Subcutaneous abdominal adipose tissue (tissue), 5 donors: Measurements from ENCODE around the gene AKAP8L.

ENCODE experiments used
- H3K27ac ChIP-seq: one replicate; pipeline ENCODE4 v1.7.0; 2013; ENCODE audit warnings: low read depth, mild to moderate bottlenecking, inconsistent platforms, low read length, moderate library complexity
- H3K27me3 ChIP-seq, 5 donors: one replicate each; pipeline ENCODE4 v1.7.0; 2013; ENCODE audit warnings: low read length in 5 of 5, inconsistent platforms in 1 of 5; ENCODE audit not compliant: control insufficient read depth in 5 of 5, insufficient read depth in 4 of 5
- H3K36me3 ChIP-seq, 5 donors: one replicate each; pipeline ENCODE4 v1.7.0; 2013; ENCODE audit warnings: low read length in 5 of 5; ENCODE audit not compliant: control insufficient read depth in 5 of 5, insufficient read depth in 5 of 5
- H3K4me1 ChIP-seq, 5 donors: one replicate each; pipeline ENCODE4 v1.7.0; 2013; ENCODE audit warnings: low read length in 5 of 5, mild to moderate bottlenecking in 3 of 5, moderate library complexity in 1 of 5; ENCODE audit not compliant: control insufficient read depth in 5 of 5, insufficient read depth in 5 of 5
- H3K4me3 ChIP-seq, 5 donors: one replicate each; pipeline ENCODE4 v1.7.0; 2013; ENCODE audit warnings: low read length in 5 of 5, low read depth in 1 of 5
- H3K9ac ChIP-seq, 5 donors: one replicate each; pipeline ENCODE4 v1.7.0; 2013; ENCODE audit warnings: low read length in 5 of 5, mild to moderate bottlenecking in 4 of 5, moderate library complexity in 3 of 5
- H3K9me3 ChIP-seq, 5 donors: one replicate each; pipeline ENCODE4 v1.7.0; 2013; ENCODE audit warnings: low read length in 5 of 5; ENCODE audit not compliant: control insufficient read depth in 5 of 5
- donor health status: healthy.
- donor health status: healthy.
- donor health status: healthy.
- donor health status: healthy.
- donor health status: healthy.

AKAP8L gene

GRCh38 chr19:15418579-15419412 is at the start of gene AKAP8L:
AKAP8L (minus strand) TSS chr19:15418988; CDS start chr19:15418923, 65 bp downstream.
- Histone ChIP-seq H3K9me3 (peaks cover 0 to 7% (median 6%) of the 10 kb centered on the region in 5 donors), H3K9ac (peak within 1 kb of the TSS; percentile 84 to 96 (median 92)), H3K4me3 (peak within 1 kb of the TSS; percentile 89 to 99 (median 96)), H3K27ac (peak within 1 kb of the TSS; percentile 94), H3K4me1 (peaks cover 3 to 48% (median 40%) of the 10 kb centered on the region in 5 donors), H3K27me3 (no peaks in the 10 kb centered on the region), H3K36me3 (peaks cover 0 to 20% (median 17%) of the 10 kb centered on the region in 5 donors)

- H3K36me3 ChIP-seq: no peaks in the 10 kb centered on the region
- H3K27ac ChIP-seq: no peak overlapping the region
- H3K9me3 ChIP-seq: no peaks in the 10 kb centered on the region
- H3K27me3 ChIP-seq: peaks cover 12 to 22% (median 19%) of the 10 kb centered on the region in 5 donors
- no peak overlapping the region for H3K4me3 ChIP-seq
- H3K4me1 ChIP-seq: peaks cover 0 to 28% (median 21%) of the 10 kb centered on the region in 5 donors
- H3K9ac ChIP-seq: no peak overlapping the region
Observed at GRCh38 chr19:15467734-15468214, 49.0 kb upstream of the AKAP8L start.

GRCh38 chr19:15466851-15467733 is 48.3 kb upstream of the AKAP8L start:
- H3K4me3 ChIP-seq: no peak overlapping the region
- no peak overlapping the region for H3K27ac ChIP-seq
- H3K4me1 ChIP-seq: peaks cover 0 to 28% (median 21%) of the 10 kb centered on the region in 5 donors
- peaks cover 12 to 22% (median 19%) of the 10 kb centered on the region in 5 donors for H3K27me3 ChIP-seq
- H3K36me3 ChIP-seq: no peaks in the 10 kb centered on the region
- no peaks in the 10 kb centered on the region for H3K9me3 ChIP-seq
- H3K9ac ChIP-seq: no peak overlapping the region

- no peaks in the 10 kb centered on the region for H3K9me3 ChIP-seq
- peaks cover 12 to 20% (median 16%) of the 10 kb centered on the region in 5 donors for H3K27me3 ChIP-seq
- no peak within 1 kb of the TSS for H3K27ac ChIP-seq
- H3K36me3 ChIP-seq: no peaks in the 10 kb centered on the region
- H3K9ac ChIP-seq: peak within 1 kb of the TSS in 3 of 5 donors; percentile 48 to 58 (median 55)
- H3K4me3 ChIP-seq: peak within 1 kb of the TSS; percentile 28 to 62 (median 39)
- H3K4me1 ChIP-seq: peaks cover 0 to 24% (median 17%) of the 10 kb centered on the region in 5 donors
Observed at GRCh38 chr19:15464394-15465385, 45.9 kb upstream of the AKAP8L start, which contains the start of gene RASAL3. RASAL3 (minus strand) TSS chr19:15464544; CDS start chr19:15464358, 186 bp downstream.

GRCh38 chr19:15463861-15464371 is 45.1 kb upstream of the AKAP8L start:
- peaks cover 5 to 13% (median 8%) of the 10 kb centered on the region in 5 donors for H3K27me3 ChIP-seq
- peak overlapping the region; percentile 28 to 62 (median 39) for H3K4me3 ChIP-seq
- no peaks in the 10 kb centered on the region for H3K36me3 ChIP-seq
- no peaks in the 10 kb centered on the region for H3K9me3 ChIP-seq
- H3K9ac ChIP-seq: peak overlapping the region in 3 of 5 donors; percentile 41 to 58 (median 48)
- H3K27ac ChIP-seq: no peak overlapping the region
- H3K4me1 ChIP-seq: peaks cover 0 to 16% (median 9%) of the 10 kb centered on the region in 5 donors

GRCh38 chr19:15461694-15462093 is 42.9 kb upstream of the AKAP8L start:
- no peaks in the 10 kb centered on the region for H3K36me3 ChIP-seq
- H3K9ac ChIP-seq: no peak overlapping the region
- peaks cover 0 to 17% (median 13%) of the 10 kb centered on the region in 5 donors for H3K4me1 ChIP-seq
- H3K27me3 ChIP-seq: peaks cover 6 to 21% (median 10%) of the 10 kb centered on the region in 5 donors
- no peak overlapping the region for H3K4me3 ChIP-seq
- H3K9me3 ChIP-seq: no peaks in the 10 kb centered on the region
- H3K27ac ChIP-seq: no peak overlapping the region

GRCh38 chr19:15457701-15458484 is 39.1 kb upstream of the AKAP8L start:
- Histone ChIP-seq H3K36me3 (no peaks in the 10 kb centered on the region), H3K4me3 (peak overlapping the region in 1 of 5 donors; percentile 14), H3K27me3 (peaks cover 11 to 34% (median 24%) of the 10 kb centered on the region in 5 donors), H3K9me3 (no peaks in the 10 kb centered on the region), H3K4me1 (peaks cover 0 to 15% (median 13%) of the 10 kb centered on the region in 5 donors), H3K9ac (no peak overlapping the region), H3K27ac (no peak overlapping the region)

GRCh38 chr19:15456871-15457700 is 38.3 kb upstream of the AKAP8L start:
- peaks cover 1 to 20% (median 17%) of the 10 kb centered on the region in 5 donors for H3K4me1 ChIP-seq
- no peak overlapping the region for H3K27ac ChIP-seq
- peaks cover 11 to 34% (median 24%) of the 10 kb centered on the region in 5 donors for H3K27me3 ChIP-seq
- peak overlapping the region in 2 of 5 donors; percentile 11 to 14 for H3K4me3 ChIP-seq
- no peaks in the 10 kb centered on the region for H3K9me3 ChIP-seq
- no peaks in the 10 kb centered on the region for H3K36me3 ChIP-seq
- H3K9ac ChIP-seq: no peak overlapping the region
